Neural cell (in vitro differentiated cells): Measurements from ENCODE around the gene SLF2. TPM values are rescaled to one million over a fixed set of nuclear protein-coding genes. Genes with fewer than 3 reads are reported as not detected.

Source experiments
- H2AFZ ChIP-seq: fragments of 200-600, 300-800 bp; sonication (generic), shearing (Covaris generic); 2 replicates; pipeline ENCODE4 v1.6.0; 2014; ENCODE audit warnings: low read depth, mild to moderate bottlenecking, antibody characterized with exemption, low read length, moderate library complexity
- H3F3A ChIP-seq: fragments of 200-600 bp; shearing (Covaris generic); 2 replicates; pipeline ENCODE4 v1.6.1; 2016; ENCODE audit warnings: mild to moderate bottlenecking, moderate library complexity, mixed read lengths, antibody characterized with exemption, low read length; ENCODE audit not compliant: insufficient read depth, poor library complexity, severe bottlenecking
- H3K27ac ChIP-seq: fragments of 200-600, 300-800 bp; sonication (generic), shearing (Covaris generic); 2 replicates; pipeline ENCODE4 v1.5.1; 2014; ENCODE audit warnings: mild to moderate bottlenecking, low read length, moderate library complexity
- H3K27me3 ChIP-seq: fragments of 300-800, 200-600 bp; sonication (generic), shearing (Covaris generic); 2 replicates; pipeline ENCODE4 v1.6.0; 2014; ENCODE audit warnings: mild to moderate bottlenecking, low read depth, low read length, moderate library complexity; ENCODE audit not compliant: insufficient read depth
- H3K36me3 ChIP-seq: fragments of 300-800, 200-600 bp; sonication (generic), shearing (Covaris generic); 2 replicates; pipeline ENCODE4 v1.5.1; 2014; ENCODE audit warnings: mild to moderate bottlenecking, antibody characterized with exemption, low read length, moderate library complexity; ENCODE audit not compliant: insufficient read depth
- H3K4me2 ChIP-seq: fragments of 300-800, 200-600 bp; sonication (generic), shearing (Covaris generic); 2 replicates; pipeline ENCODE4 v1.6.0; 2014; ENCODE audit warnings: mild to moderate bottlenecking, low read length
- H3K4me3 ChIP-seq: fragments of 300-800, 200-600 bp; sonication (generic), shearing (Covaris generic); 2 replicates; pipeline ENCODE4 v1.5.1; 2014; ENCODE audit warnings: mild to moderate bottlenecking, low read length, moderate library complexity
- H3K79me2 ChIP-seq: fragments of 200-600 bp; shearing (Covaris generic); replicated peaks from 2 replicates; pipeline ENCODE4 v1.6.0; 2014; ENCODE audit warnings: mild to moderate bottlenecking, low read length, moderate library complexity; ENCODE audit not compliant: insufficient read depth
- H3K9ac ChIP-seq: fragments of 300-800, 200-600 bp; sonication (generic), shearing (Covaris generic); 2 replicates; pipeline ENCODE4 v1.6.1; 2016; ENCODE audit warnings: mild to moderate bottlenecking, low read length, mixed read lengths
- H3K9me2 ChIP-seq: fragments of 200-600 bp; shearing (Covaris generic); 2 replicates; pipeline ENCODE4 v1.6.1; 2016; ENCODE audit warnings: mild to moderate bottlenecking, low read length, mixed read lengths; ENCODE audit not compliant: insufficient read depth
- H3K9me3 ChIP-seq: fragments of 200-600, 300-800 bp; sonication (generic), shearing (Covaris generic); 2 replicates; pipeline ENCODE4 v1.6.1; 2016; ENCODE audit warnings: mild to moderate bottlenecking, mixed run types, low read length, moderate library complexity, mixed read lengths
- H4K20me1 ChIP-seq: fragments of 200-600 bp; shearing (Covaris generic); 2 replicates; pipeline ENCODE4 v1.6.1; 2016; ENCODE audit warnings: mild to moderate bottlenecking, mixed run types; ENCODE audit not compliant: insufficient read depth
- CTCF ChIP-seq: fragments of 450-650 bp; IDR thresholded peaks from 2 replicates; pipeline ENCODE4 v1.5.1; 2014; ENCODE audit warnings: antibody characterized with exemption, mild to moderate bottlenecking, moderate library complexity; ENCODE audit not compliant: poor library complexity, severe bottlenecking
- EP300 ChIP-seq: fragments of 450-650 bp; conservative IDR thresholded peaks from 2 replicates; pipeline ENCODE4 v1.6.1; 2014; ENCODE audit warnings: antibody characterized with exemption, mild to moderate bottlenecking, moderate library complexity; ENCODE audit not compliant: poor library complexity, severe bottlenecking
- EZH2 ChIP-seq: fragments of 200-600, 300-800 bp; shearing (Covaris generic), sonication (generic); IDR thresholded peaks from 2 replicates; pipeline ENCODE4 v1.6.1; 2014; ENCODE audit warnings: antibody characterized with exemption, low read length, borderline replicate concordance, mild to moderate bottlenecking; ENCODE audit not compliant: insufficient read depth, poor library complexity, severe bottlenecking
- MXI1 ChIP-seq: fragments of 450-650 bp; conservative IDR thresholded peaks from 2 replicates; pipeline ENCODE4 v1.6.1; 2014; ENCODE audit warnings: antibody characterized with exemption, mild to moderate bottlenecking; ENCODE audit not compliant: poor library complexity, severe bottlenecking
- POLR2AphosphoS5 ChIP-seq: IDR thresholded peaks from 2 replicates; pipeline ENCODE4 v1.6.1; 2012
- RAD21 ChIP-seq: fragments of 450-650 bp; conservative IDR thresholded peaks from 2 replicates; pipeline ENCODE4 v1.6.1; 2014; ENCODE audit warnings: antibody characterized with exemption, mild to moderate bottlenecking, moderate library complexity
- REST ChIP-seq: IDR thresholded peaks from 2 replicates; pipeline ENCODE4 v1.6.1; 2012; ENCODE audit warnings: borderline replicate concordance
- SMC3 ChIP-seq: fragments of 450-650 bp; conservative IDR thresholded peaks from 2 replicates; pipeline ENCODE4 v1.6.1; 2014; ENCODE audit warnings: antibody characterized with exemption, mild to moderate bottlenecking, moderate library complexity; ENCODE audit not compliant: poor library complexity
- TAF1 ChIP-seq: IDR thresholded peaks from 2 replicates; pipeline ENCODE4 v1.6.1; 2012; ENCODE audit warnings: low read depth
- polyA plus RNA-seq: library from polyadenylated mRNA; depleted of rRNA; stranded (reverse); fragments of >200 nt; gene quantifications from 2 replicates; pipeline ENCODE4 v1.2.3, GENCODE V29; 2014

The SLF2 gene
- polyA plus RNA-seq, 1 donor from 2014 or later, result 43.0 TPM

GRCh38 chr10:100863433-100863832 lies 49.3 kb upstream of the SLF2 start:
- H2AFZ ChIP-seq, result no peak overlapping the region
- H3F3A ChIP-seq, result no peaks in the 10 kb centered on the region
- no peaks in the 10 kb centered on the region for H3K79me2 ChIP-seq
- peaks cover 72% of the 10 kb centered on the region for H3K27me3 ChIP-seq
- H3K4me2 ChIP-seq, result no peak overlapping the region
- TF ChIP-seq EP300 (no peak), SMC3 (no peak), TAF1 (no peak), REST (no peak), MXI1 (no peak), POLR2AphosphoS5 (no peak), RAD21 (no peak), CTCF (no peak), EZH2 (no peak)
- H3K36me3 ChIP-seq, result no peaks in the 10 kb centered on the region
- H3K9ac ChIP-seq, result no peak overlapping the region
- no peaks in the 10 kb centered on the region for H3K9me2 ChIP-seq
- H3K27ac ChIP-seq, result no peak overlapping the region
- no peaks in the 10 kb centered on the region for H3K9me3 ChIP-seq
- H4K20me1 ChIP-seq, result no peaks in the 10 kb centered on the region
- no peak overlapping the region for H3K4me3 ChIP-seq

- Histone ChIP-seq H3K36me3 (no peaks in the 10 kb centered on the region), H3K4me3 (no peak overlapping the region), H3K27me3 (peaks cover 75% of the 10 kb centered on the region), H3K79me2 (no peaks in the 10 kb centered on the region), H3F3A (no peaks in the 10 kb centered on the region), H3K27ac (no peak overlapping the region), H3K4me2 (no peak overlapping the region), H3K9ac (no peak overlapping the region), H3K9me2 (no peaks in the 10 kb centered on the region), H3K9me3 (no peaks in the 10 kb centered on the region), H4K20me1 (no peaks in the 10 kb centered on the region), H2AFZ (no peak overlapping the region)
- no peak for TF ChIP-seq MXI1
These were observed 48.5 kb upstream of the SLF2 start for GRCh38 chr10:100864036-100864885.
